CD4-positive, alpha-beta T cell (primary cell): Measurements from ENCODE around the gene P3H3. TPM values are rescaled to one million over a fixed set of nuclear protein-coding genes. Genes with fewer than 3 reads are reported as not detected.

Experiments used
- ATAC-seq: fragments of 200-7000 bp; cut with Tn5 transposase; one replicate; pipeline ENCODE4 v1.10.0; 2022; ENCODE audit warnings: mild to moderate bottlenecking; ENCODE audit not compliant: poor library complexity
- CTCF ChIA-PET: fragments of 350-600 bp; sonication (Branson Sonifier 250); formaldehyde crosslinking; loops from one replicate; lab custom pipeline; 2021; ENCODE audit warnings: antibody characterized with exemption, inconsistent platforms; lab: Charles Lee
- POLR2A ChIA-PET: fragments of 350-600 bp; sonication (Branson Sonifier 250); formaldehyde crosslinking; loops from one replicate; lab custom pipeline; 2021; ENCODE audit warnings: antibody characterized with exemption, inconsistent platforms; lab: Charles Lee
- DNase-seq, 14 experiments: peaks; one replicate each; pipeline ENCODE4 v3.0.0-alpha.2; 2013 to 2020; ENCODE audit warnings: mixed read lengths in 2 of 14
- H3K27ac ChIP-seq, 2 donors: one replicate each; pipeline versions ENCODE4 v1.5.1 to v1.7.0; 2013; ENCODE audit warnings: low read length in 2 of 2, low read depth in 1 of 2, mild to moderate bottlenecking in 1 of 2
- H3K27me3 ChIP-seq, 2 experiments: 1 replicate in 1 of 2; 2 replicates in 1 of 2; pipeline versions ENCODE4 v1.6.1 to v1.7.0; 2013; ENCODE audit warnings: low read length in 2 of 2, control low read depth in 1 of 2, mild to moderate bottlenecking in 1 of 2, moderate library complexity in 1 of 2; ENCODE audit not compliant: insufficient read depth in 2 of 2, control insufficient read depth in 1 of 2
- H3K36me3 ChIP-seq: one replicate; pipeline ENCODE4 v1.6.1; 2013; ENCODE audit warnings: low read length, control low read depth; ENCODE audit not compliant: insufficient read depth
- H3K4me1 ChIP-seq: one replicate; pipeline ENCODE4 v1.6.1; 2013; ENCODE audit warnings: low read length, control low read depth; ENCODE audit not compliant: insufficient read depth
- H3K4me3 ChIP-seq: one replicate; pipeline ENCODE4 v1.5.1; 2013; ENCODE audit warnings: mild to moderate bottlenecking, low read length, moderate library complexity
- H3K9me3 ChIP-seq, 2 experiments: 1 replicate in 1 of 2; 2 replicates in 1 of 2; pipeline versions ENCODE4 v1.6.1 to v1.7.0; 2013; ENCODE audit warnings: low read length in 2 of 2, mild to moderate bottlenecking in 2 of 2, control low read depth in 1 of 2, moderate library complexity in 1 of 2; ENCODE audit not compliant: control insufficient read depth in 1 of 2, insufficient read depth in 1 of 2
- H3K27ac Mint-ChIP-seq: one replicate; pipeline ENCODE4 v1.8.0; 2020; ENCODE audit warnings: mixed read lengths
- H3K27me3 Mint-ChIP-seq: one replicate; pipeline ENCODE4 v1.8.0; 2021; ENCODE audit warnings: mixed read lengths
- H3K36me3 Mint-ChIP-seq: one replicate; pipeline ENCODE4 v1.8.0; 2021; ENCODE audit warnings: low read depth, mixed read lengths
- H3K4me1 Mint-ChIP-seq: one replicate; pipeline ENCODE4 v1.8.0; 2021; ENCODE audit warnings: low read depth, mixed read lengths
- H3K4me3 Mint-ChIP-seq: one replicate; pipeline ENCODE4 v1.8.0; 2020; ENCODE audit warnings: mild to moderate bottlenecking, mixed read lengths
- H3K9me3 Mint-ChIP-seq: one replicate; pipeline ENCODE4 v1.8.0; 2020; ENCODE audit warnings: mixed read lengths
- CTCF ChIP-seq: fragments of 200-600 bp; IDR thresholded peaks from one replicate; pipeline ENCODE4 v1.8.0; 2022; ENCODE audit warnings: antibody characterized with exemption, mild to moderate bottlenecking
- intact Hi-C, 2 experiments: fragments of 100-400 bp; cut with DNase I in 1 of 2; cut with micrococcal nuclease in 1 of 2; formaldehyde crosslinking; loops; one replicate each; pipeline versions ENCODE4 v1.15.1 to v1.9.0; 2023 to 2025; cut with DNase I, micrococcal nuclease
- total RNA-seq, 174 experiments: library from RNA in 2 of 174; stranded (reverse) in 2 of 174; gene quantifications; one replicate each; pipeline ENCODE4 v1.2.3 and lab custom pipeline; 2021 to 2026

Gene P3H3
- total RNA-seq, 2 experiments from 2014 or later, result 2.5 to 4.1 TPM

- ChIA-PET CTCF (no interaction called here), POLR2A (interaction anchor here (0.9 to 2.4 kb wide), 5 partner anchors 9 to 96 kb away, joined by 3 to 16 read pairs (median 6); partner anchors contain the start of genes CDCA3, COPS7A, P3H3 and USP5)
- H3K36me3 ChIP-seq, result peaks cover 46% of the 10 kb centered on the region
- peak in 1 of 14 experiments; percentile 1 for DNase-seq
- no peaks in the 10 kb centered on the region for H3K9me3 ChIP-seq
- intact Hi-C loops, result no loop called here
- no peak for ATAC-seq
- TF ChIP-seq CTCF, result no peak
- peaks cover 21% of the 10 kb centered on the region for H3K4me1 ChIP-seq
- Mint-ChIP-seq H3K27ac (peak overlapping the region; percentile 69), H3K27me3 (peaks cover 20% of the 10 kb centered on the region), H3K36me3 (peaks cover 57% of the 10 kb centered on the region), H3K9me3 (no peaks in the 10 kb centered on the region), H3K4me1 (peaks cover 10% of the 10 kb centered on the region), H3K4me3 (no peak overlapping the region)
- peaks cover 0 to 5% of the 10 kb centered on the region in 2 experiments for H3K27me3 ChIP-seq
- no peak overlapping the region for H3K27ac ChIP-seq
- no peak overlapping the region for H3K4me3 ChIP-seq
Measured at GRCh38 chr12:6820166-6820565, 8.0 kb upstream of the P3H3 start.

DNA sequence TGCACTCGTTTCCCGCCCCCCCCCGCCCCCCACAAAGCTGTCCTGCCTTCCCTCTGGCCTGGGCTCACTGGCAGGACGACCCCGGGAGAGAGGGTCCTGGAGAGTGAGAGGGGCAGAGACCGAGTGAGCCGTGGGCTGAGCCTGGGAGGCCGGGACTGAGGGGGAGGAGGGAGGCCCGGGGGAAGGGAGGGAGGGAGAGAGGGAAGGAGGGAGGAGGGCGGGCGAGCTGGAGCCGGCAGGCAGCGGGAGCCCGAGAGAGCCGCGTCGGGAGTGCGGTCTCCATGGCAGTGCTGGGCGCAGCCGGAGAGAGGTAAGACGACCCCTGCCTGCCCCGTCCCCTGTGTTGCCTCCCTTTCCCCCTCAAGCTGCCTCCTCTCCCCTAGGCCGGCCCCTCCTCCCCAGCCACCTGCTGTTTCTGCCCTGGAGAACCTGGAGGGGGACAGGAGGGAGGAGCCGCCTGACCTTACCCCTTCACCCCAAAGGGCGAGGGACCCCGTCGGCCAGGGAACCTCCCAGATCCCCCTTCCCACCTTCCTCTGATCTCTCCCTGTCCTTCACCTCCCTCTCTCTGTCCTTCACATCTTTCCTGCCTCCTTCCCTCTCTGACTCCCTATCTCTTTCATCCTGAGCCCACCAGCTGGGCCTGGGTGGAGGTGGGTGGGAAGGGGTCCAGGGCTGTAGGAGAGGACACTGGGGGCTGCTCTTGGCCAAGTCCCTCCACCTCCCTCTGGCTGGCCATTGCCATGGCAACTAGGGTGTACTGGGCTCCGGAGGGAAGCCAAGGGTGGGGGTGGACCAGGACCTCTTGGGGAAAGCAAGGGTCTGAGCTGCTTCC is 6.4 kb upstream of the P3H3 start, which contains the start of gene GPR162:
TSS of gene GPR162 (plus strand) at position 231 of the 835 bp plus-strand sequence. CDS start 2,078 bp downstream, outside the sequence.
- peaks cover 43% of the 10 kb centered on the region for H3K36me3 Mint-ChIP-seq
- H3K27me3 Mint-ChIP-seq, result peaks cover 26% of the 10 kb centered on the region
- DNase-seq (peak in 3 of 14 experiments; percentile 5 to 39 (median 25)), ATAC-seq (peak; percentile 18)
- TF ChIP-seq CTCF, result no peak
- Histone ChIP-seq H3K27ac (no peak within 1 kb of the TSS), H3K36me3 (peaks cover 30% of the 10 kb centered on the region), H3K9me3 (no peaks in the 10 kb centered on the region), H3K27me3 (peaks cover 11 to 12% of the 10 kb centered on the region in 2 experiments), H3K4me3 (peak within 1 kb of the TSS; percentile 10), H3K4me1 (peaks cover 30% of the 10 kb centered on the region)
- H3K27ac Mint-ChIP-seq, result peak within 1 kb of the TSS; percentile 69
- CTCF ChIA-PET, result interaction anchor here (0.8 to 1.0 kb wide), 2 partner anchors 14 to 68 kb away, joined by 3 to 4 read pairs; partner anchors contain the start of gene MLF2
- POLR2A ChIA-PET, result interaction anchor here (0.6 to 2.4 kb wide), 8 partner anchors 11 to 132 kb away, joined by 3 to 18 read pairs (median 6); partner anchors contain the start of genes C12orf57, CD4, CDCA3 and MLF2
- intact Hi-C loops, result no loop called here
- H3K4me1 Mint-ChIP-seq, result peaks cover 16% of the 10 kb centered on the region
- H3K9me3 Mint-ChIP-seq, result no peaks in the 10 kb centered on the region
- H3K4me3 Mint-ChIP-seq, result peak within 1 kb of the TSS; percentile 63

DNA sequence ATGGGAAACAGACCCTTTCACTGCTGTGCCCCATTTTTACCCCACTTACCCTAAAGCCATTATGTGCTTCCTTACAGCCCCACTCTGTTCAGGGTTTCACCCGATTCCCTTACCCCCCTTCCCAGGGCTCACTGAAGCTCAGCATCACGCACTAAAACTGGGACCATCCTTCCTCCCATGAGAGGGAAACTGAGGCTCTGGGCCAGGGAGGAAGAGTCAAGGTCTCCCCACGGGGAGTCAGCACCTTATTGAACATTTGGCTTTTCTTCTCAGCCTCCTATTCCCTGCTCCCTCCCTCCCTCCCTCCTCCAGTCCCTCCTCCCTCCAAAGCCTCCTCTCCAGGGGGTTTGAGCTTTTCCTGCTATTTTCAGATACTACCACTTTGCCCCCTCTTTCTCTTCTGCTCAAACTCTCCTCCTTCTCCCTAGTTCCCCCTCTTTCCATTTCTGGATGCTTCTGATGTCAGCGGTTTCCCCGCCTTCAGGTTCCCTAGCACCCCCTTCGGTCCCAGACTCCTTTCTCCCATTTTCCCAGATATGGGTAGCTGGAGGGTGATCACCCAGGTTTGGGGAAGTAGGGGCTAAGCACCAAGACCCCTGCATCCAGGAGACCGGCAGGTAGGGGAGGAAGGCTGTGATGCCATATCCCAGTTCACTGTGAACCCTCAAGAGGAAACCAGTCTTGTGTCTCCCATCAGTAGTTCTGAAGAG is 5.6 kb upstream of the P3H3 start:
- ATAC-seq (no peak), DNase-seq (no peak)
- no peak for TF ChIP-seq CTCF
- CTCF ChIA-PET, result no interaction called here
- Histone ChIP-seq H3K36me3 (peaks cover 22% of the 10 kb centered on the region), H3K27ac (no peak overlapping the region), H3K9me3 (no peaks in the 10 kb centered on the region), H3K4me3 (no peak overlapping the region), H3K27me3 (peaks cover 18 to 19% of the 10 kb centered on the region in 2 experiments), H3K4me1 (peaks cover 35% of the 10 kb centered on the region)
- no peak overlapping the region for H3K27ac Mint-ChIP-seq
- intact Hi-C loops, result no loop called here
- peak overlapping the region; percentile 36 for H3K4me3 Mint-ChIP-seq
- H3K36me3 Mint-ChIP-seq, result peaks cover 36% of the 10 kb centered on the region
- no peaks in the 10 kb centered on the region for H3K9me3 Mint-ChIP-seq
- peaks cover 32% of the 10 kb centered on the region for H3K27me3 Mint-ChIP-seq
- POLR2A ChIA-PET, result interaction anchor here (0.9 to 2.4 kb wide), 2 partner anchors 12 to 33 kb away, joined by 3 to 18 read pairs; partner anchors contain the start of gene CD4
- H3K4me1 Mint-ChIP-seq, result peaks cover 22% of the 10 kb centered on the region
